GM18517 (cell line): ENCODE data around the gene HOXC4.
A peak's percentile ranks its signal among the peaks of the same experiment; 100 is the strongest.
"Not testable (repeated sequence)": the region's sequence is repeated elsewhere in the genome, so short reads cannot be mapped to it uniquely, and the experiment has no call there.

Experiments used
- ATAC-seq: cut with Tn5 transposase; IDR thresholded peaks from one replicate; pipeline ENCODE4 v1.9.1; 2021; ENCODE audit warnings: mild to moderate bottlenecking, moderate library complexity; ENCODE audit not compliant: unreplicated experiment

The HOXC4 gene

GRCh38 chr12:54053003-54053750 is 458 bp upstream of the HOXC4 start:
- ATAC-seq: peak; percentile 87

DNA sequence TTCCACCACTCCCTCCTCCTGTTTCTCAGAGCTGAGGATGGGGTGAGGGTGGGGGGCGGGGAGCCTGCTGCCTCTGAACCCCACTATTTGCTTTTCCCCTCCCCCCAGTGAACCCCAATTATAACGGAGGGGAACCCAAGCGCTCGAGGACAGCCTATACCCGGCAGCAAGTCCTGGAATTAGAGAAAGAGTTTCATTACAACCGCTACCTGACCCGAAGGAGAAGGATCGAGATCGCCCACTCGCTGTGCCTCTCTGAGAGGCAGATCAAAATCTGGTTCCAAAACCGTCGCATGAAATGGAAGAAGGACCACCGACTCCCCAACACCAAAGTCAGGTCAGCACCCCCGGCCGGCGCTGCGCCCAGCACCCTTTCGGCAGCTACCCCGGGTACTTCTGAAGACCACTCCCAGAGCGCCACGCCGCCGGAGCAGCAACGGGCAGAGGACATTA is 1.1 kb downstream of the HOXC4 start:
- no peak for ATAC-seq

DNA sequence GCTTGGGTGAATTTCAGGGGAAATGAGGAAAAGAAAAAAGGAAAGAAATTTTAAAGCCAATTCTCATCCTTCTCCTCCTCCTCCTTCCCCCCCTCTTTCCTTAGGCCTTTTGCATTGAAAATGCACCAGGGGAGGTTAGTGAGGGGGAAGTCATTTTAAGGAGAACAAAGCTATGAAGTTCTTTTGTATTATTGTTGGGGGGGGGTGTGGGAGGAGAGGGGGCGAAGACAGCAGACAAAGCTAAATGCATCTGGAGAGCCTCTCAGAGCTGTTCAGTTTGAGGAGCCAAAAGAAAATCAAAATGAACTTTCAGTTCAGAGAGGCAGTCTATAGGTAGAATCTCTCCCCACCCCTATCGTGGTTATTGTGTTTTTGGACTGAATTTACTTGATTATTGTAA is 1.9 kb downstream of the HOXC4 start:
- ATAC-seq: no peak

GRCh38 chr12:54056110-54056509 is 2.5 kb downstream of the HOXC4 start:
- ATAC-seq: no peak

GRCh38 chr12:54058128-54058768 is 4.6 kb downstream of the HOXC4 start:
- ATAC-seq: no peak

DNA sequence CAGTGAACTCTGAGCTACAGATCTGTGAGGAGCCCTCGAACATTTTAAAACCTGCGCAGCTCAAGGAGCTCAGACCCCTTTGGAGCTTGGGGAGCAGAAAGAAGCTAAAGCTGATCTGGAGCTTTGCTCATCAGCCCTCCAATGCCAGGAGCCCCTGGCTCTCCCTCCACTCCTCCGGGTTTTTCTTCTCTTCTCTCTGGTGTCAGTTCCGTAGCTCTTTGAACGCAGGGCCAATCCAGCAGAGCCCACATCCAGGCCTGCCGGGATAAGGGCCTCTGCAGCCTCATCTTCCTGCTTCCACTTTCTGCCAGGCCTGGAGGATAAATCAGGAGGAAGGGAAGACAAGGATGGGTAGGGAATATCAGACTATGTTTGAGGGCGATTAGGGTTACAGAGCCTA is 6.0 kb downstream of the HOXC4 start:
- no peak for ATAC-seq

GRCh38 chr12:54060174-54060974 is 6.7 kb downstream of the HOXC4 start:
- ATAC-seq: no peak

DNA sequence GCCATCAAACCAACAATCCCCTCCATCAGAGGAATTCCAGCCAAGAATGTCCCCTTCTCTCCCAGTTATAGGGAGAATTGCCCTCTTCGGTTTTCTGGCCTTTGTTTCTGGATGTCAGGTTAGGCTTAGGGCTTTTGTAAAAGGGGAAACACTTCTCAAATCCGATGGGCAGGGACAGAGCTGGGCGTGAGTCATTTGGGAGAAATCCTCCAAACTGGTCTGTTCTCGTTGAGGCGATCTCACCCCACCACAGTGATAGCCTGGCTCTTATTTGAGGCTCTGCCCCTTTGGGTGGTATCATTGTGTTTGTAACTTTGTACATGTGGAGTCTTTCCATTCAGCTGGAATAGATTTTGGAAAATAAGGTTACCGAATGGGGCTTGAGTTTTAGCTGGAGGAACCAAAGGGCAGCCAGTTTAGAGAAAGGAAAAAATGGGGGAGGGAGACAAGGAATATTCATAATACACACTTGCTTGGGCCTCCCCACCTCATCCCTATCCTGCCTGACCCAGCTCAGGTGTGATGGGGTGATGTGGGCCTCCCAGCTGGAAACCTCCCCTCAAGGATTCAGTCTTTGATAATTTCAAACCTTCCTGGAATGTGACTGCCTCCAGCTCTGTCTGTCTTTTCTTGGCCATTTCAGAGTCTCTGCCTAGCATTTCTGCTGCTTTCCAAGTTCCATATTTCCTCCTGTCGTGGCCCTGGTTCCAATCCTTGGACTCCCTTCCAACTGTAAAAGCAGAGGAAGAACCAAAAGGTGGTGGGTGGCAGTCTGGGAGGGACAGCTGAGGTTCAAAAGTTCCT is 7.5 kb downstream of the HOXC4 start:
- ATAC-seq: no peak

DNA sequence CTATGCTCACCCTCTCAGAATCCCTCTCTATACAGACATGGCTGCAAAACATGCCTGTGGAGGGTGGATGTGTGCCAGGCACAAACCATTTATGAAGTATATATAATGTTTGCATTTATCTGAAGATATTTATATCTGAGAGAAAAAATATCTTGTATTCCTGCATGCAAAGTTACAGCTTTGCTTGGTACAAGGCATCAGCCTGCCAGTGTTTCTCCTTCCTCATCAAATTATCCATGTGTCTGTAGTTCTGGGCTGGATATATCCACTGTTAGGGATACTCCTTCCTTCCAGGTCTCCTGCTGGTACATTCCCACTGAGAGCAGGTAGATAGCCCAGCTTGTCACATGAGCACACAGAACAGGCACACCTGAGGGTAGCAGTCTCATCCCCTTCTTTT is 12.0 kb downstream of the HOXC4 start:
- ATAC-seq: no peak

- no peak for ATAC-seq
Observed at GRCh38 chr12:54066408-54066807, 12.8 kb downstream of the HOXC4 start.

DNA sequence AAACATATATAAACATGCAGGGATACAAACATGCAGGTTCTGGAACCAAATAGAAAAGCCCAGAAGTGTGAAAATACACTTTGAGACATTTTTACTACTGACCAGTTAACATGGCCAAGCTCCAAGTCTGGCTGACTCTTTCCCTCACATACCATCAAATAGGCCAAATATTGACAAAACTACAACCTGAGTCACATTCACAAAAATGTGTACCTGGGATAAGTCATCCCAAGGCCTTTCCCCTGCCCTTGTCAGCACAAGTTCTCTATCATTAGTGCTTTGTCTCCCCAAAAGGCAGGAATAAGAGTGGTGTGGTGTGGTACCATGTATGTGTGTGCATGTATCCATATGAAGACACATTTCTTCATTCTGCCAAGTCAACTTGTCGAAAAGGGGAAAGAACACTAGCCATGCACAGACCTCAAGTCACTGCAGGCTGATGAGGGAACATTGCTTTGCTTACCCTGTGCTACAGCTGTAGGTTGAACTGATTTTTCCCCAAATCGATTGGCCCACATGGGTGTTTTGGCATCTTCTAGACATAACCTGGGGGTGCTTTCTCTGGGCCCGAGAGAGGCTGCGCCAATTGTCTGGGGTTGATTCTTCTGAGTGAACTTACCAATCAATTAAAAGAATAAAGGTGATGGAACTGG is 14.9 kb downstream of the HOXC4 start:
- no peak for ATAC-seq

- ATAC-seq: no peak
Observed at GRCh38 chr12:54071942-54072341, 18.3 kb downstream of the HOXC4 start.

- no peak for ATAC-seq
Observed at GRCh38 chr12:54074308-54074707, 20.7 kb downstream of the HOXC4 start.

- ATAC-seq: no peak
Observed at GRCh38 chr12:54075409-54075808, 21.8 kb downstream of the HOXC4 start.

DNA sequence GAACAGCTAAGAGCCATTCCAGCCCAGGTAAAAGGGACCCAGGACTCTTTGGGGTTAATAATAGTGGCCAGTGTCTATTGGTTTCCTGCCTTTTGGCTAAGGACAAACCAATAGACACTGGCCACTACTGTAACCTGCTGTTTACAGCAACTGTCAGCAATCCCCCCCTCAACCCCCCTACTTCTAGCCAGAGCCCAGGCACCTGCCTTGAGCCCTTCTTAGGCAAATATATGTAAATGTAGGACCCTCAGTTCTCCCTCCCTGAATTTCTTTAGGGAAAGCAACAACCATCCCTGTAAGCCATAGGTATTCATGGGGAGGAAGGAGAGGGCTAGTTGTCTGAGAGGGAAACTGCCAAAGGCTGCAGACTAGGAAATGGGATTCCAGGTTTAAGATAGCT is 22.3 kb downstream of the HOXC4 start:
- ATAC-seq: no peak

DNA sequence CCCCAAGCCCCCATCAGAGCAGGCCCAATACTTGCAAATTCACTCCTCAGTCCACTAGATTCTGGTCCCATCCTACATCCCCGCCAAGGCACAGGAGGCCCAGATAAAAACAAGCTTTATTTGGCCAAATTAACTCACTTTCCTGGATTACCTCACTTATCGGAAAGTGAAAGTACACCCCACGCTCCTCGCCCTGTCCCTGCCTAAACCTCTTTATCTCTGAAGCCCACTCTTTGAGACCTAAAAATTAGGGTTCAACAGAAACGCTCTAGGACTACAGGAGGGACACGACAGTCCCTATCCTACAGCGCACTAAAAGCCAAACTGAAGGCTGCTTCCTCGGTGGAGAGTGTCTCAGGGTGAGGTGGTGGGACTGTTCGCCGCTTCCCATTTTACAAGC is 24.2 kb downstream of the HOXC4 start:
- not testable (repeated sequence) for ATAC-seq

- not testable (repeated sequence) for ATAC-seq
Observed at GRCh38 chr12:54079115-54079514, 25.5 kb downstream of the HOXC4 start.

DNA sequence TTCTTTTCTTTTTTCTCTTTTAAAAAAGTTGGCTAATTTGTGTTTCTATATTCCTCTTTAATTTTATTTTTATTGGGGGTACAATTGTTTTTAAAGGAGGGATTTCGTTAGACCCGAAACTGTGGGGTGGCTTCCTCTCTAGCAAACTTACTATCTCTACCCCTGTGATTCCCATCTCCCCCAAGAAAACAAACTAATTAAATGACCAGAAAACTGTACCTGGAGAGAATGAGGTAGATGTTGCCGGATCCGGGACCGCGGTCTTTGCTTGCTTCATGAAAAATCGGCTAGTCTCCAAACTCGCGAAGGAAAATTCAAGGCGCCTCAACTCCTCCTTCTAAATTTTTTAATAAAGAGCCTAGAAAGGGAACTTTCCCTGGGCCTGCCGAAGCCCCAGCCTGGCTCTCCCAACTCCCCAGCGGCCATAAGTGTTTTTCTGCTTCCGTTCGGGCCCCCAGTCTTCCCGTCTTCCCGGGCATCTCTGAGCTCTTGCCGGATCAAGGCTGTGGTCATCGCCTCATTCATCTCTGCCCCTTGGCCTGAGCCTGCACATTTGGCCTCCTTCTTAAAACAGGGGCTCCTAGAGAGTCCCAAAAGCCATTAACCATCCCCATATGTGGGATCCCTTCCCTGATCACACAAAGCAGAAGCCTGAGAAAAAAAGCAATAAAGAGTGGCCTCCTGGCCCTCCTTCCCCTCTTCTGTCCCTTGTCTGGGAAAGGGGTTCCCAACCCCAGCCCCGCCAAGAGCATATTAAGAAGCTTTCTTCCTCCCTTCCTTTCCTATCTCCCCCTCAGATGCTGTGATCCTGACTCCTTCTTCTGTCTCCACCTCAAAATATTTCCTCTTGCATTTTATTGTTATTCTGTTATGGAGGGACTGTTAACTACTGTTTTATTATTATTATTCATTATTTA is 26.6 kb downstream of the HOXC4 start:
- ATAC-seq: not testable (repeated sequence)

DNA sequence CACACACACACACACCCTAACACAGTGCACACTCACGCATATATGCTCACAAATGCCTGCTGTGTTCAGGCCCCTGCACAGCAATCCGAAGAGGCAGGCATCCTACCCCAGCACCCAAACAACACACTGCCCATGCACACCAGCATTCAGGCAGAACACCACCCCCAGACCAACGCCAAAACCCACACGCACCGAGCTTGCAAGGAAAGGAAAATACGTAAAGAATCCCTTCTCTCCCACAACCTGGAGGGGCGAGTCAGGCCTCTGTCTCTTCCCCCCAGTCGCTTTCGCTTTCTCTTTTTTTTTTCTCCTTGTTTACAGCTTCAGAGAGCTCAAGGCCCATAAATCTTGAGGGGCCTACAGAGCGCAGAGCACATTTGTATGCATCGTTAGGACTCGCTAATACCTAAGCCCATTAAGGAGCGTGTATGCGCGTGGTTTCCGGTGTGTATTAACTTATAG is 27.4 kb downstream of the HOXC4 start:
- not testable (repeated sequence) for ATAC-seq
